Prostate gland (tissue), 2 donors: ENCODE results near the gene APCDD1L.

Experiments
- CTCF ChIP-seq, 4 experiments: fragments of 200-600 bp in 2 of 4; fragments of 450-650 bp in 2 of 4; sonication (generic) in 2 of 4; IDR thresholded peaks; 1 replicate in 3 of 4; 2 replicates in 1 of 4; pipeline ENCODE4 v1.5.1; 2016 to 2019; ENCODE audit warnings: antibody characterized with exemption in 4 of 4, mild to moderate bottlenecking in 2 of 4, moderate library complexity in 2 of 4
- POLR2AphosphoS5 ChIP-seq: sonication (generic); formaldehyde crosslinking; IDR thresholded peaks from one replicate; pipeline ENCODE4 v1.6.1; 2017; ENCODE audit warnings: antibody characterized with exemption

- TF ChIP-seq CTCF (IDR thresholded peaks at IDR 0.05) (no peak), POLR2AphosphoS5 (no peak)
Observed at GRCh38 chr20:58497724-58498469, 17.3 kb downstream of the APCDD1L start.
